Cerebellar cortex (tissue), 1 donor: ENCODE results near the gene PRRT3.
"Not testable (repeated sequence)": the region's sequence is repeated elsewhere in the genome, so short reads cannot be mapped to it uniquely, and the experiment has no call there.

Experiments used
- DNase-seq: peaks from one replicate; pipeline ENCODE4 v3.0.0-alpha.2; 2015; ENCODE audit warnings: low spot score

Gene PRRT3

GRCh38 chr3:9898467-9899241, 53.6 kb downstream of the PRRT3 start:
- no peak for DNase-seq

- no peak for DNase-seq
Observed at GRCh38 chr3:9897408-9898372, 54.5 kb downstream of the PRRT3 start.

- not testable (repeated sequence) for DNase-seq
Observed at GRCh38 chr3:9896755-9897407, 55.3 kb downstream of the PRRT3 start.

GRCh38 chr3:9895715-9896114, 56.5 kb downstream of the PRRT3 start:
- not testable (repeated sequence) for DNase-seq
